Liver (tissue), 9 donors: ENCODE measurements around the gene DNAH6. TPM values are rescaled to one million over a fixed set of nuclear protein-coding genes. Genes with fewer than 3 reads are reported as not detected.

Experiments
- DNase-seq: peaks from one replicate; pipeline ENCODE4 v3.0.0-alpha.2; 2017; ENCODE audit warnings: low spot score
- H3K27ac ChIP-seq, 2 donors: one replicate each; pipeline ENCODE4 v1.7.0; 2013; ENCODE audit warnings: inconsistent platforms in 2 of 2, low read length in 2 of 2, control low read depth in 1 of 2, low read depth in 1 of 2, mild to moderate bottlenecking in 1 of 2
- H3K27me3 ChIP-seq, 4 donors: one replicate each; pipeline versions ENCODE4 v1.6.1 to v1.7.0; 2013; ENCODE audit warnings: low read length in 3 of 4, inconsistent platforms in 1 of 4, mild to moderate bottlenecking in 1 of 4, moderate library complexity in 1 of 4; ENCODE audit not compliant: control insufficient read depth in 4 of 4, insufficient read depth in 4 of 4
- H3K36me3 ChIP-seq, 4 donors: one replicate each; pipeline versions ENCODE4 v1.6.1 to v1.7.0; 2013; ENCODE audit warnings: low read length in 3 of 4, mild to moderate bottlenecking in 3 of 4, low read depth in 1 of 4, moderate library complexity in 1 of 4; ENCODE audit not compliant: control insufficient read depth in 4 of 4, insufficient read depth in 3 of 4
- H3K4me1 ChIP-seq, 4 donors: one replicate each; pipeline versions ENCODE4 v1.6.1 to v1.7.0; 2013; ENCODE audit warnings: low read length in 3 of 4, mild to moderate bottlenecking in 3 of 4, moderate library complexity in 1 of 4; ENCODE audit not compliant: control insufficient read depth in 4 of 4, insufficient read depth in 4 of 4
- H3K4me3 ChIP-seq, 3 donors: one replicate each; pipeline versions ENCODE4 v1.6.1 to v1.7.0; 2013; ENCODE audit warnings: low read length in 3 of 3, control low read depth in 1 of 3, low read depth in 1 of 3, mild to moderate bottlenecking in 1 of 3
- H3K9ac ChIP-seq, 2 donors: one replicate each; pipeline ENCODE4 v1.7.0; 2013; ENCODE audit warnings: low read length in 2 of 2, mild to moderate bottlenecking in 2 of 2, moderate library complexity in 2 of 2, control low read depth in 1 of 2, low read depth in 1 of 2
- H3K9me3 ChIP-seq, 4 donors: one replicate each; pipeline versions ENCODE4 v1.6.1 to v1.7.0; 2013; ENCODE audit warnings: low read length in 3 of 4; ENCODE audit not compliant: control insufficient read depth in 4 of 4
- ATF3 ChIP-seq: IDR thresholded peaks from 2 replicates; pipeline ENCODE4 v1.6.1; 2016; ENCODE audit warnings: antibody characterized with exemption
- EGR1 ChIP-seq, 2 donors: IDR thresholded peaks; 2 replicates each; pipeline ENCODE4 v1.6.1; 2016 to 2018; ENCODE audit warnings: antibody characterized with exemption in 2 of 2, low read depth in 2 of 2
- FOXA1 ChIP-seq: IDR thresholded peaks from 2 replicates; pipeline ENCODE4 v1.6.1; 2016; ENCODE audit warnings: antibody characterized with exemption
- FOXA2 ChIP-seq: IDR thresholded peaks from 2 replicates; pipeline ENCODE4 v1.6.1; 2016; ENCODE audit warnings: antibody characterized with exemption
- GABPA ChIP-seq, 2 donors: IDR thresholded peaks in 1 of 2; conservative IDR thresholded peaks in 1 of 2; 2 replicates each; pipeline ENCODE4 v1.6.1; 2016; ENCODE audit warnings: antibody characterized with exemption in 2 of 2, mild to moderate bottlenecking in 1 of 2, moderate library complexity in 1 of 2
- HNF4A ChIP-seq, 2 donors: conservative IDR thresholded peaks; 2 replicates each; pipeline ENCODE4 v1.6.1; 2016; ENCODE audit warnings: antibody characterized with exemption in 2 of 2, mild to moderate bottlenecking in 2 of 2
- HNF4G ChIP-seq: IDR thresholded peaks from 2 replicates; pipeline ENCODE4 v1.6.1; 2016; ENCODE audit warnings: antibody characterized with exemption
- JUND ChIP-seq, 2 donors: IDR thresholded peaks; 2 replicates each; pipeline ENCODE4 v1.6.1; 2016; ENCODE audit warnings: antibody characterized with exemption in 2 of 2
- MAX ChIP-seq: IDR thresholded peaks from 2 replicates; pipeline ENCODE4 v1.6.1; 2016; ENCODE audit warnings: antibody characterized with exemption
- NR2F2 ChIP-seq: IDR thresholded peaks from 2 replicates; pipeline ENCODE4 v1.6.1; 2016; ENCODE audit warnings: antibody characterized with exemption
- RAD21 ChIP-seq, 2 donors: IDR thresholded peaks; 2 replicates each; pipeline ENCODE4 v1.6.1; 2016; ENCODE audit warnings: antibody characterized with exemption in 2 of 2, mild to moderate bottlenecking in 2 of 2
- RXRA ChIP-seq, 2 donors: IDR thresholded peaks; 2 replicates each; pipeline ENCODE4 v1.6.1; 2017 to 2018; ENCODE audit warnings: antibody characterized with exemption in 2 of 2, mild to moderate bottlenecking in 1 of 2
- SP1 ChIP-seq: IDR thresholded peaks from 2 replicates; pipeline ENCODE4 v1.6.1; 2018; ENCODE audit warnings: antibody characterized with exemption, mild to moderate bottlenecking
- TAF1 ChIP-seq: conservative IDR thresholded peaks from 2 replicates; pipeline ENCODE4 v1.6.1; 2016; ENCODE audit warnings: antibody characterized with exemption, mild to moderate bottlenecking
- YY1 ChIP-seq: IDR thresholded peaks from 2 replicates; pipeline ENCODE4 v1.6.1; 2016; ENCODE audit warnings: antibody characterized with exemption, mild to moderate bottlenecking
- ZBTB33 ChIP-seq: IDR thresholded peaks from 2 replicates; pipeline ENCODE4 v1.6.1; 2016; ENCODE audit warnings: antibody characterized with exemption
- WGBS: extraction: QIAGEN DNeasy Blood & Tissue Kit; methylation state at CpG from one replicate; pipeline ENCODE4 v1.1.7; 2013; 5-methylcytosine and 5-hydroxymethylcytosine counted together
- polyA plus RNA-seq, 2 donors: library from polyadenylated mRNA; stranded (reverse) in 1 of 2; unstranded in 1 of 2; fragments of 200-250 nt in 1 of 2; fragments of >200 nt in 1 of 2; fragmentation: Nextera tagmentation in 1 of 2; extraction: Ambion mirVana in 1 of 2; gene quantifications; one replicate each; pipeline versions ENCODE4 v1.2.1 to v1.2.3, GENCODE V29; 2013 to 2015
- total RNA-seq, 2 donors: library from RNA; depleted of rRNA; stranded (reverse); fragments of >200 nt; gene quantifications; one replicate each; pipeline ENCODE4 v1.2.3, GENCODE V29; 2014
- TF ChIP-seq, protein P1 (sequence below): IDR thresholded peaks from 2 replicates; pipeline ENCODE4 v1.6.1; 2016; ENCODE audit warnings: antibody characterized with exemption, mild to moderate bottlenecking
- TF ChIP-seq, protein P2 (sequence below): fragments of 150-350 bp; IDR thresholded peaks from 2 replicates; pipeline ENCODE4 v1.5.1; 2017; ENCODE audit warnings: improper control_type of control experiment, low read depth, low read length; ENCODE audit not compliant: missing input control
- donor health status: healthy.
- donor health status: healthy.
- donor health status: healthy.
- donor health status: healthy.
- donor health status: healthy.

DNAH6 gene
- total and polyA plus RNA-seq, 4 donors: 0.32 to 1.6 (median 0.59) TPM

GRCh38 chr2:84816426-84817026 lies 300.2 kb downstream of the DNAH6 start:
- H3K27ac ChIP-seq: no peak overlapping the region
- H3K4me3 ChIP-seq: no peak overlapping the region
- no peaks in the 10 kb centered on the region for H3K4me1 ChIP-seq
- TF ChIP-seq NR2F2 (no peak), JUND (IDR thresholded peaks at IDR 0.05) (no peak), HNF4G (no peak), ATF3 (no peak), RXRA (IDR thresholded peaks at IDR 0.05) (no peak), SP1 (no peak), FOXA2 (no peak), YY1 (no peak), FOXA1 (no peak), HNF4A (conservative IDR thresholded peaks at IDR 0.05) (no peak), GABPA (IDR thresholded peaks at IDR 0.05 in 1 of 2, conservative IDR thresholded peaks at IDR 0.05 in 1 of 2) (no peak), RAD21 (IDR thresholded peaks at IDR 0.05) (no peak), ZBTB33 (no peak), EGR1 (IDR thresholded peaks at IDR 0.05; ENCODE audit: low read depth in 2 of 2) (no peak), MAX (no peak), TAF1 (no peak)
- H3K9ac ChIP-seq: no peak overlapping the region
- no peaks in the 10 kb centered on the region for H3K27me3 ChIP-seq
- WGBS: 93% methylated on average over 6 of the region's 6 CpGs
- H3K9me3 ChIP-seq: no peaks in the 10 kb centered on the region
- H3K36me3 ChIP-seq: no peaks in the 10 kb centered on the region
- DNase-seq: no peak

DNA sequence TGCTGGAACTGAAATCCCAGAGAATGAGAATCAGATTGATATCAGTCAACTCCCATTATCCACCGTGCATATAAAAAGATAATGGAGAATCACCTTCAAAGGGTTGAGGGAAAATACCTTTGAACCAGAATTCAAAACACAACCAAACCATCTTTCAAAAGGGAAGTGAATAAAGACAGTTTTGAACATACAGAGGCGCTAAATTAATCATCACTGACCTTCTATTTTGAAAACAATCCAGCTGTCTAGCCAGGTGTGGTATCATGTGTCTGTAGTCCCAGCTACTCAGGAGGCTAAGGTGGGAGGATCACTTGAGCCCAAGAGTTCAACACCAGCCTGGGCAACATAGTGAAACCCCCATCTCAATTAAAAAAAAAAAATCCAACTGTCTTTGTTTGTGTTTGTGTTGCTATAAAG lies 300.9 kb downstream of the DNAH6 start:
- TF ChIP-seq ZBTB33 (no peak), TAF1 (no peak), EGR1 (IDR thresholded peaks at IDR 0.05; ENCODE audit: low read depth in 2 of 2) (no peak), ATF3 (no peak), NR2F2 (no peak), SP1 (no peak), JUND (IDR thresholded peaks at IDR 0.05) (no peak), GABPA (IDR thresholded peaks at IDR 0.05 in 1 of 2, conservative IDR thresholded peaks at IDR 0.05 in 1 of 2) (no peak), FOXA2 (no peak), HNF4A (conservative IDR thresholded peaks at IDR 0.05) (no peak), MAX (no peak), RXRA (IDR thresholded peaks at IDR 0.05) (no peak), YY1 (no peak), HNF4G (no peak), FOXA1 (no peak), RAD21 (IDR thresholded peaks at IDR 0.05) (no peak)
- TF ChIP-seq, protein P1, sequence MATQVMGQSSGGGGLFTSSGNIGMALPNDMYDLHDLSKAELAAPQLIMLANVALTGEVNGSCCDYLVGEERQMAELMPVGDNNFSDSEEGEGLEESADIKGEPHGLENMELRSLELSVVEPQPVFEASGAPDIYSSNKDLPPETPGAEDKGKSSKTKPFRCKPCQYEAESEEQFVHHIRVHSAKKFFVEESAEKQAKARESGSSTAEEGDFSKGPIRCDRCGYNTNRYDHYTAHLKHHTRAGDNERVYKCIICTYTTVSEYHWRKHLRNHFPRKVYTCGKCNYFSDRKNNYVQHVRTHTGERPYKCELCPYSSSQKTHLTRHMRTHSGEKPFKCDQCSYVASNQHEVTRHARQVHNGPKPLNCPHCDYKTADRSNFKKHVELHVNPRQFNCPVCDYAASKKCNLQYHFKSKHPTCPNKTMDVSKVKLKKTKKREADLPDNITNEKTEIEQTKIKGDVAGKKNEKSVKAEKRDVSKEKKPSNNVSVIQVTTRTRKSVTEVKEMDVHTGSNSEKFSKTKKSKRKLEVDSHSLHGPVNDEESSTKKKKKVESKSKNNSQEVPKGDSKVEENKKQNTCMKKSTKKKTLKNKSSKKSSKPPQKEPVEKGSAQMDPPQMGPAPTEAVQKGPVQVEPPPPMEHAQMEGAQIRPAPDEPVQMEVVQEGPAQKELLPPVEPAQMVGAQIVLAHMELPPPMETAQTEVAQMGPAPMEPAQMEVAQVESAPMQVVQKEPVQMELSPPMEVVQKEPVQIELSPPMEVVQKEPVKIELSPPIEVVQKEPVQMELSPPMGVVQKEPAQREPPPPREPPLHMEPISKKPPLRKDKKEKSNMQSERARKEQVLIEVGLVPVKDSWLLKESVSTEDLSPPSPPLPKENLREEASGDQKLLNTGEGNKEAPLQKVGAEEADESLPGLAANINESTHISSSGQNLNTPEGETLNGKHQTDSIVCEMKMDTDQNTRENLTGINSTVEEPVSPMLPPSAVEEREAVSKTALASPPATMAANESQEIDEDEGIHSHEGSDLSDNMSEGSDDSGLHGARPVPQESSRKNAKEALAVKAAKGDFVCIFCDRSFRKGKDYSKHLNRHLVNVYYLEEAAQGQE: no peak
- TF ChIP-seq, protein P2, sequence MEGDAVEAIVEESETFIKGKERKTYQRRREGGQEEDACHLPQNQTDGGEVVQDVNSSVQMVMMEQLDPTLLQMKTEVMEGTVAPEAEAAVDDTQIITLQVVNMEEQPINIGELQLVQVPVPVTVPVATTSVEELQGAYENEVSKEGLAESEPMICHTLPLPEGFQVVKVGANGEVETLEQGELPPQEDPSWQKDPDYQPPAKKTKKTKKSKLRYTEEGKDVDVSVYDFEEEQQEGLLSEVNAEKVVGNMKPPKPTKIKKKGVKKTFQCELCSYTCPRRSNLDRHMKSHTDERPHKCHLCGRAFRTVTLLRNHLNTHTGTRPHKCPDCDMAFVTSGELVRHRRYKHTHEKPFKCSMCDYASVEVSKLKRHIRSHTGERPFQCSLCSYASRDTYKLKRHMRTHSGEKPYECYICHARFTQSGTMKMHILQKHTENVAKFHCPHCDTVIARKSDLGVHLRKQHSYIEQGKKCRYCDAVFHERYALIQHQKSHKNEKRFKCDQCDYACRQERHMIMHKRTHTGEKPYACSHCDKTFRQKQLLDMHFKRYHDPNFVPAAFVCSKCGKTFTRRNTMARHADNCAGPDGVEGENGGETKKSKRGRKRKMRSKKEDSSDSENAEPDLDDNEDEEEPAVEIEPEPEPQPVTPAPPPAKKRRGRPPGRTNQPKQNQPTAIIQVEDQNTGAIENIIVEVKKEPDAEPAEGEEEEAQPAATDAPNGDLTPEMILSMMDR: no peak
- Histone ChIP-seq H3K9ac (no peak overlapping the region), H3K9me3 (no peaks in the 10 kb centered on the region), H3K27ac (no peak overlapping the region), H3K4me1 (no peaks in the 10 kb centered on the region), H3K36me3 (no peaks in the 10 kb centered on the region), H3K27me3 (no peaks in the 10 kb centered on the region), H3K4me3 (no peak overlapping the region)
- DNase-seq: no peak
- 89% methylated on average over 2 of the region's 2 CpGs for WGBS
